Measurements from ENCODE around the gene AGAP1. TPM values are rescaled to one million over a fixed set of nuclear protein-coding genes. Genes with fewer than 3 reads are reported as not detected.

The AGAP1 gene
- total RNA-seq, 2 experiments from 2014 or later: not detected

DNA sequence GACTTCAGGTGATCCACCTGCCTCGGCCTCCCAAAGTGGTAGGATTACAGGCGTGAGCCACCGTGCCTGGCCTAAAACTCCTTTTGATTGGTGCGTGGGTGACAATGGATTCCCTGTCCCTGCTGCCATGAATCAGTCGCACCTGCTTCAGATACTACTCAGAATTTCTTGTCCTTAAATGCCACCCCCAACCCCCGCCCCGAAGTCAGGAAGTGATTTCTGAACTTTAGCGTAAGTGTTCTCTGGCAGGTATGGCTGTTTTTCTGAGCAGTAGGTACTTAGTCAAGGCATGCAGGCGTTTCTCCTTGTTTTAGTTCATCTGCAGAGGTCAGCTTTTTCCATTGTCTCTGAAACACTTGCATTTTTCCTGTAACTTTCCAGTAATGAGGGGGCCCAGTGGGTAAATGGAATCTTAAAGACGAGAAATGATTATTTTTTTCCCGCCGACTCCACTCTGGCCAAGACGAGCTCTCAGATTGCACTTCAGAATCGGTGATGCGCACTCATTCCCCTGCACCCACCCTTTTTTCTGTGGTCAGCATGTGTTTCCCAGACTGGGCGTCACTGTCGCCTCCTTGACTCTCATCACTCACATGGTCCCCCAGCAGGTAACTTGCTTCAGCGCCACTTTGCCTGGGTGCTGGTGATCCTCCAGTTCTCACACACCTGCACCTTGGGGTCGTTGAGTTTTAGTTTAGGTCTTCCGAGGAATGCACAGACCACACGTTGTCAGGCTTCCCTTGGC is 494.6 kb downstream of the AGAP1 start:
- ChIA-PET POLR2A (no interaction called here), CTCF (ENCODE audit: unreplicated experiment) (no interaction called here)
- no peaks in the 10 kb centered on the region for H3K9me2 ChIP-seq (ENCODE audit: insufficient read depth, low read length)
- BruUV-seq (replicated peaks): no TSS peak
- no peak overlapping the region for H2AFZ ChIP-seq (ENCODE audit: low read length)
- H3K4me1 ChIP-seq (ENCODE audit: insufficient read depth, low read length, poor library complexity, severe bottlenecking): no peaks in the 10 kb centered on the region
- H3K27ac ChIP-seq (ENCODE audit: low read depth, low read length, poor library complexity, severe bottlenecking): no peak overlapping the region
- H4K20me1 ChIP-seq (ENCODE audit: insufficient read depth, low read length): no peaks in the 10 kb centered on the region
- H3K9me3 ChIP-seq (ENCODE audit: low read length): no peaks in the 10 kb centered on the region
- H3K4me3 ChIP-seq (ENCODE audit: low read depth, low read length, poor library complexity, severe bottlenecking): no peak overlapping the region
- intact Hi-C loops (cut with micrococcal nuclease; ENCODE audit: unreplicated experiment): no loop called here
- no peaks in the 10 kb centered on the region for H3K79me2 ChIP-seq (ENCODE audit: insufficient read depth, low read depth, low read length)
- DNase-seq (ENCODE audit: low spot score): no peak
- TF ChIP-seq EZH2phosphoT487 (IDR thresholded peaks at IDR 0.05; ENCODE audit: borderline replicate concordance, low read depth, low read length): no peak
- TF ChIP-seq, protein P1, sequence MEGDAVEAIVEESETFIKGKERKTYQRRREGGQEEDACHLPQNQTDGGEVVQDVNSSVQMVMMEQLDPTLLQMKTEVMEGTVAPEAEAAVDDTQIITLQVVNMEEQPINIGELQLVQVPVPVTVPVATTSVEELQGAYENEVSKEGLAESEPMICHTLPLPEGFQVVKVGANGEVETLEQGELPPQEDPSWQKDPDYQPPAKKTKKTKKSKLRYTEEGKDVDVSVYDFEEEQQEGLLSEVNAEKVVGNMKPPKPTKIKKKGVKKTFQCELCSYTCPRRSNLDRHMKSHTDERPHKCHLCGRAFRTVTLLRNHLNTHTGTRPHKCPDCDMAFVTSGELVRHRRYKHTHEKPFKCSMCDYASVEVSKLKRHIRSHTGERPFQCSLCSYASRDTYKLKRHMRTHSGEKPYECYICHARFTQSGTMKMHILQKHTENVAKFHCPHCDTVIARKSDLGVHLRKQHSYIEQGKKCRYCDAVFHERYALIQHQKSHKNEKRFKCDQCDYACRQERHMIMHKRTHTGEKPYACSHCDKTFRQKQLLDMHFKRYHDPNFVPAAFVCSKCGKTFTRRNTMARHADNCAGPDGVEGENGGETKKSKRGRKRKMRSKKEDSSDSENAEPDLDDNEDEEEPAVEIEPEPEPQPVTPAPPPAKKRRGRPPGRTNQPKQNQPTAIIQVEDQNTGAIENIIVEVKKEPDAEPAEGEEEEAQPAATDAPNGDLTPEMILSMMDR (conservative IDR thresholded peaks at IDR 0.05; ENCODE audit: low read length): no peak
- H3K36me3 ChIP-seq (ENCODE audit: insufficient read depth, low read length): no peaks in the 10 kb centered on the region
- H3K4me2 ChIP-seq (ENCODE audit: low read length): no peak overlapping the region

DNA sequence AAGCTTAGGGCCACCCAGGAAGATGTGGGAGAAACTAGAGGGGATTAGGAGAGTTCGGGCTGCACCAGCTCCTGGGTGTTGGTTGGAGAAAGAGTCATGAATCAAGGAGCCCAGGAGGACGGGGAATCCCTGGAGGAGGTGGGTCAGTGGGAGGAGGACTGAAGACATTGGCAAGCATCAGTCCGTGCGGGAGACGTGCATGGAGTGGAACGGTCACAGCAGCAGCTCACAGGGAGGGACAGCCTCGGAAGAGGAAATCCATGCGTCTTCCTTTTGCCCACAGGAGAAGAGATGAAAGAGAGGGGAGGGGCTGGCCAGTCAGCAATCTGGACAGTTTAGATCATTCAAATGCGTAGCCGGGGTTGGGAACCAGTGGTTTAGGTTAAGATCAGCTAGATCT is 495.7 kb downstream of the AGAP1 start:
- Histone ChIP-seq H3K4me2 (ENCODE audit: low read length) (no peak overlapping the region), H3K79me2 (ENCODE audit: insufficient read depth, low read depth, low read length) (no peaks in the 10 kb centered on the region), H3K27ac (ENCODE audit: low read depth, low read length, poor library complexity, severe bottlenecking) (no peak overlapping the region), H3K9me2 (ENCODE audit: insufficient read depth, low read length) (no peaks in the 10 kb centered on the region), H4K20me1 (ENCODE audit: insufficient read depth, low read length) (no peaks in the 10 kb centered on the region), H3K9me3 (ENCODE audit: low read length) (no peaks in the 10 kb centered on the region), H3K4me3 (ENCODE audit: low read depth, low read length, poor library complexity, severe bottlenecking) (no peak overlapping the region), H3K36me3 (ENCODE audit: insufficient read depth, low read length) (no peaks in the 10 kb centered on the region), H3K4me1 (ENCODE audit: insufficient read depth, low read length, poor library complexity, severe bottlenecking) (no peaks in the 10 kb centered on the region), H2AFZ (ENCODE audit: low read length) (no peak overlapping the region)
- CTCF ChIA-PET (ENCODE audit: unreplicated experiment): no interaction called here
- no peak for DNase-seq (ENCODE audit: low spot score)
- POLR2A ChIA-PET: no interaction called here
- BruUV-seq (replicated peaks): no TSS peak
- TF ChIP-seq, protein P1 (conservative IDR thresholded peaks at IDR 0.05; ENCODE audit: low read length): no peak
- TF ChIP-seq EZH2phosphoT487 (IDR thresholded peaks at IDR 0.05; ENCODE audit: borderline replicate concordance, low read depth, low read length): no peak
- intact Hi-C loops (cut with micrococcal nuclease; ENCODE audit: unreplicated experiment): no loop called here

DNA sequence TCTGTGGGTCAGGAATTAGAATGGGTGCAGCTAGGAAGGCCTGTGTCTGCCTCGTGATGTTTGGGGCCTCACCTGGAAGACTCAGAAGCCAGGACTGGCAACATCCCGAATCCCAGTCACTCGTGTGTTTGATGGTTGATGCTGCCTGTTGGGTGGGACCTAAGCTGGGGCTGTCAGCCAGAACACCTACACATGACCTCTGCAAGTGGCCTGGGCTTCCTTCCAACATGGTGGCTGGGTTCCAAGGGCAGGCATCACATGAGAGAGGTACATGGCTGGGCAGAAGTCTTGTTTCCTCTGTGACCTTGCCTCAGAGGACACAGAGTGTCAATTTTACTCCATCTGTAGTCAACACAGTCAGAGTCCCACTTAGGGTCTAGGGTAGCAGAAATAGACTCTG is 496.5 kb downstream of the AGAP1 start:
- POLR2A ChIA-PET: no interaction called here

More for the DNA sequence above, 496.5 kb downstream of the AGAP1 start:
- intact Hi-C loops (cut with micrococcal nuclease; ENCODE audit: unreplicated experiment): no loop called here
- Histone ChIP-seq H3K36me3 (ENCODE audit: insufficient read depth, low read length) (no peaks in the 10 kb centered on the region), H3K4me1 (ENCODE audit: insufficient read depth, low read length, poor library complexity, severe bottlenecking) (no peaks in the 10 kb centered on the region), H4K20me1 (ENCODE audit: insufficient read depth, low read length) (no peaks in the 10 kb centered on the region), H3K79me2 (ENCODE audit: insufficient read depth, low read depth, low read length) (no peaks in the 10 kb centered on the region), H3K9me3 (ENCODE audit: low read length) (no peaks in the 10 kb centered on the region), H3K4me3 (ENCODE audit: low read depth, low read length, poor library complexity, severe bottlenecking) (no peak overlapping the region), H3K4me2 (ENCODE audit: low read length) (no peak overlapping the region), H3K9me2 (ENCODE audit: insufficient read depth, low read length) (no peaks in the 10 kb centered on the region), H3K27ac (ENCODE audit: low read depth, low read length, poor library complexity, severe bottlenecking) (no peak overlapping the region), H2AFZ (ENCODE audit: low read length) (no peak overlapping the region)
- no peak for DNase-seq (ENCODE audit: low spot score)
- TF ChIP-seq, protein P1 (conservative IDR thresholded peaks at IDR 0.05; ENCODE audit: low read length): no peak
- no peak for TF ChIP-seq EZH2phosphoT487 (IDR thresholded peaks at IDR 0.05; ENCODE audit: borderline replicate concordance, low read depth, low read length)
- CTCF ChIA-PET (ENCODE audit: unreplicated experiment): no interaction called here
- BruUV-seq (replicated peaks): no TSS peak

All from OCI-LY7 (cell line).